ENCODE data around the gene GNB1L. TPM values are rescaled to one million over a fixed set of nuclear protein-coding genes. Genes with fewer than 3 reads are reported as not detected.
"Not testable (repeated sequence)": the region's sequence is repeated elsewhere in the genome, so short reads cannot be mapped to it uniquely, and the experiment has no call there.

The GNB1L gene
- total RNA-seq, 1 experiment from 2014 or later = 10.3 TPM

- Histone ChIP-seq H3K79me2 (ENCODE audit: low read depth) (no peaks in the 10 kb centered on the region), H3K4me3 (no peak overlapping the region), H3K9me2 (ENCODE audit: insufficient read depth) (no peaks in the 10 kb centered on the region), H3K9me3 (ENCODE audit: insufficient read depth, low read depth) (no peaks in the 10 kb centered on the region), H3K27me3 (ENCODE audit: insufficient read depth, low read depth) (no peaks in the 10 kb centered on the region), H3F3A (ENCODE audit: insufficient read depth, low read depth) (peaks cover 32% of the 10 kb centered on the region), H4K20me1 (ENCODE audit: insufficient read depth) (no peaks in the 10 kb centered on the region; the same call in 1 of the 2 replicates), H3K4me2 (no peak overlapping the region), H3K27ac (no peak overlapping the region), H2AFZ (no peak overlapping the region), H3K4me1 (replicated peaks; ENCODE audit: insufficient read depth) (peaks cover 28% of the 10 kb centered on the region), H3K36me3 (ENCODE audit: low read depth) (no peaks in the 10 kb centered on the region)
- intact Hi-C loops (cut with micrococcal nuclease; ENCODE audit: unreplicated experiment) = loop anchor here (10.0 kb wide), 1 partner anchor 121 kb away; the partner anchor contains the start of gene TBX1
- BruUV-seq (replicated peaks) = no TSS peak
- ChIA-PET POLR2A (ENCODE audit: unreplicated experiment) (no interaction called here), CTCF (no interaction called here)
- no peak for DNase-seq
- TF ChIP-seq CTCF (conservative IDR thresholded peaks at IDR 0.05) = no peak
- TF ChIP-seq EZH2 (IDR thresholded peaks at IDR 0.05; ENCODE audit: low read depth) = no peak
Measured at GRCh38 chr22:19885841-19886592, 31.3 kb upstream of the GNB1L start.

- Histone ChIP-seq H3K79me2 (ENCODE audit: low read depth) (no peaks in the 10 kb centered on the region), H3K9me2 (ENCODE audit: insufficient read depth) (no peaks in the 10 kb centered on the region), H3K27ac (no peak overlapping the region), H3K4me1 (replicated peaks; ENCODE audit: insufficient read depth) (peaks cover 37% of the 10 kb centered on the region), H3K27me3 (ENCODE audit: insufficient read depth, low read depth) (no peaks in the 10 kb centered on the region), H3K4me3 (no peak overlapping the region), H3K36me3 (ENCODE audit: low read depth) (no peaks in the 10 kb centered on the region), H2AFZ (no peak overlapping the region), H3F3A (ENCODE audit: insufficient read depth, low read depth) (peaks cover 32% of the 10 kb centered on the region), H4K20me1 (ENCODE audit: insufficient read depth) (no peaks in the 10 kb centered on the region; the same call in 1 of the 2 replicates), H3K4me2 (no peak overlapping the region), H3K9me3 (ENCODE audit: insufficient read depth, low read depth) (no peaks in the 10 kb centered on the region)
- DNase-seq = no peak
- BruUV-seq (replicated peaks) = no TSS peak
- intact Hi-C loops (cut with micrococcal nuclease; ENCODE audit: unreplicated experiment) = loop anchor here (10.0 kb wide), 1 partner anchor 120 kb away; the partner anchor contains the start of gene TBX1
- no peak for TF ChIP-seq CTCF (conservative IDR thresholded peaks at IDR 0.05)
- TF ChIP-seq EZH2 (IDR thresholded peaks at IDR 0.05; ENCODE audit: low read depth) = no peak
- ChIA-PET CTCF (no interaction called here), POLR2A (ENCODE audit: unreplicated experiment) (no interaction called here)
Measured at GRCh38 chr22:19884954-19885751, 30.5 kb upstream of the GNB1L start.

DNA sequence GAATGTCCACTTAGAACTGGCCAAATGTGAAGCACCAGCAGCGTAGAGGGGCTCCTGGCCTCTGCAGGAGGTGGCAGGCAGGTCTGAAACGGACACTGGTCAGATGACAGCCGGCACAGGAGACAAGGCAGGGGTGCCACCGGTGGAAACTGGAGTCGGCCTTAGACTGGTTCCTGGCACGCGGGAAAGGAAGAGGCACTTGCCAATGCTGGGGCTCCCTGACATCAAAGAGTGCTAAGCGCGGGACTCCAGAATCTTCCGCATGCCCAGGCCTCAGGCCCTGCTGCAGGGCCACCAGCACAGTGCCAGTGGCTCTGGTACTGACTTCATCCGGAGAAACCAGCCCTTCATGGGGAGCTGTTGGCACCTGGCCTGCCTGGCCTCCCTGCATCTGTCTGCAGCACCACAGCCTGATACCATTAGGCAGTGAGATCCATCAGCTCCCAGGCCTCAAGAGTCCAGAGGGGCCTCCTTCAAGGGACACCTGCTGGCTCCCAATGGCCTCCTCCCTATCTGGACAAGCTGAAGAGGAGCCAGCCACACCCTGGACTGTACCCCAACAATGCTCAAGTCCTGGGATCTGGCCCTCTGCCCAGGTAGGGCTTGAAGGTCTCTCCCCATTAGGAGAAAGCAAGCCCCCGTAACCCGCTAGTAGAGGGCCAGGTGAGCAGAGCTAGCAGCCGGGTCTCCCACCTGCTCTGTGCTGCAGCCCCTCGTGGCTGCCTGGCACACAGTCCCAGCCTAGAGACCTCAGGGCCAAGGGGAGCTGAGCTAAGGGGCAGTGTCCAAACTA is 29.7 kb upstream of the GNB1L start:
- H3K4me1 ChIP-seq (replicated peaks; ENCODE audit: insufficient read depth) = peaks cover 39% of the 10 kb centered on the region
- BruUV-seq (replicated peaks) = no TSS peak
- H3K79me2 ChIP-seq (ENCODE audit: low read depth) = no peaks in the 10 kb centered on the region
- H3K27ac ChIP-seq = no peak overlapping the region
- H3K9me3 ChIP-seq (ENCODE audit: insufficient read depth, low read depth) = no peaks in the 10 kb centered on the region
- intact Hi-C loops (cut with micrococcal nuclease; ENCODE audit: unreplicated experiment) = loop anchor here (10.0 kb wide), 1 partner anchor 120 kb away; the partner anchor contains the start of gene TBX1
- POLR2A ChIA-PET (ENCODE audit: unreplicated experiment) = no interaction called here
- H4K20me1 ChIP-seq (ENCODE audit: insufficient read depth) = no peaks in the 10 kb centered on the region; the same call in 1 of the 2 replicates
- no peaks in the 10 kb centered on the region for H3K27me3 ChIP-seq (ENCODE audit: insufficient read depth, low read depth)
- DNase-seq = no peak
- no peak overlapping the region for H2AFZ ChIP-seq
- H3K36me3 ChIP-seq (ENCODE audit: low read depth) = no peaks in the 10 kb centered on the region
- CTCF ChIA-PET = no interaction called here
- H3K4me2 ChIP-seq = no peak overlapping the region
- peaks cover 32% of the 10 kb centered on the region for H3F3A ChIP-seq (ENCODE audit: insufficient read depth, low read depth)
- no peak overlapping the region for H3K4me3 ChIP-seq
- no peaks in the 10 kb centered on the region for H3K9me2 ChIP-seq (ENCODE audit: insufficient read depth)
- TF ChIP-seq CTCF (conservative IDR thresholded peaks at IDR 0.05) (no peak), EZH2 (IDR thresholded peaks at IDR 0.05; ENCODE audit: low read depth) (no peak)

- DNase-seq; H3K79me2 ChIP-seq (ENCODE audit: low read depth); H3K4me2 ChIP-seq; H3K27ac ChIP-seq; H3K9me3 ChIP-seq (ENCODE audit: insufficient read depth, low read depth); CTCF ChIA-PET; H3K9me2 ChIP-seq (ENCODE audit: insufficient read depth); H2AFZ ChIP-seq; H4K20me1 ChIP-seq (ENCODE audit: insufficient read depth); POLR2A ChIA-PET (ENCODE audit: unreplicated experiment); BruUV-seq (replicated peaks); H3K4me3 ChIP-seq; H3K36me3 ChIP-seq (ENCODE audit: low read depth); H3K27me3 ChIP-seq (ENCODE audit: insufficient read depth, low read depth): not testable (repeated sequence)
- Histone ChIP-seq H3K4me1 (replicated peaks; ENCODE audit: insufficient read depth) (peaks cover 39% of the 10 kb centered on the region), H3F3A (ENCODE audit: insufficient read depth, low read depth) (peaks cover 32% of the 10 kb centered on the region)
- intact Hi-C loops (cut with micrococcal nuclease; ENCODE audit: unreplicated experiment) = loop anchor here (10.0 kb wide), 1 partner anchor 119 kb away; the partner anchor contains the start of gene TBX1
Measured at GRCh38 chr22:19883446-19883845, 28.8 kb upstream of the GNB1L start.
